Neural progenitor cell (in vitro differentiated cells): ENCODE data around the gene U2AF2. TPM values are rescaled to one million over a fixed set of nuclear protein-coding genes. Genes with fewer than 3 reads are reported as not detected.

Experiments
- DNase-seq: peaks from one replicate; pipeline ENCODE4 v3.0.0-alpha.2; 2016; ENCODE audit warnings: low spot score
- H2AFZ ChIP-seq: fragments of 200-600 bp; sonication (generic); replicated peaks from 2 replicates; pipeline ENCODE4 v1.6.1; 2016; ENCODE audit warnings: antibody characterized with exemption
- H3F3A ChIP-seq: fragments of 200-600 bp; sonication (generic); 2 replicates; pipeline ENCODE4 v1.6.1; 2016; ENCODE audit warnings: antibody characterized with exemption, low read depth
- H3K27ac ChIP-seq: fragments of 200-600 bp; sonication (generic); 2 replicates; pipeline ENCODE4 v1.5.1; 2016; ENCODE audit warnings: mild to moderate bottlenecking
- H3K27me3 ChIP-seq: fragments of 200-600 bp; sonication (generic); 2 replicates; pipeline ENCODE4 v1.6.1; 2016; ENCODE audit warnings: mild to moderate bottlenecking, moderate library complexity
- H3K36me3 ChIP-seq: fragments of 200-600 bp; sonication (generic); 2 replicates; pipeline ENCODE4 v1.5.1; 2016
- H3K4me1 ChIP-seq: fragments of 200-600 bp; sonication (generic); 2 replicates; pipeline ENCODE4 v1.6.1; 2016; ENCODE audit warnings: mixed run types
- H3K4me2 ChIP-seq: fragments of 200-600 bp; sonication (generic); 2 replicates; pipeline ENCODE4 v1.6.1; 2016
- H3K4me3 ChIP-seq: fragments of 200-600 bp; sonication (generic); 2 replicates; pipeline ENCODE4 v1.5.1; 2016
- H3K79me2 ChIP-seq: fragments of 200-600 bp; sonication (generic); 2 replicates; pipeline ENCODE4 v1.6.1; 2016; ENCODE audit warnings: low read depth
- H3K9ac ChIP-seq: fragments of 200-600 bp; sonication (generic); 2 replicates; pipeline ENCODE4 v1.6.1; 2016
- H3K9me3 ChIP-seq: fragments of 200-600 bp; sonication (generic); 2 replicates; pipeline ENCODE4 v1.5.1; 2016; ENCODE audit warnings: low read depth
- H4K20me1 ChIP-seq: fragments of 200-600 bp; sonication (generic); 2 replicates; pipeline ENCODE4 v1.6.1; 2016; ENCODE audit warnings: low read depth
- H3K27ac Mint-ChIP-seq: 3 replicates; pipeline ENCODE4 v1.8.0; 2021; ENCODE audit warnings: mixed read lengths
- H3K27me3 Mint-ChIP-seq: 2 replicates; pipeline ENCODE4 v1.8.0; 2022; ENCODE audit warnings: low read depth, mild to moderate bottlenecking, inconsistent platforms, moderate library complexity, mixed read lengths; ENCODE audit not compliant: insufficient read depth
- H3K36me3 Mint-ChIP-seq: 3 replicates; pipeline ENCODE4 v1.8.0; 2021; ENCODE audit warnings: mixed read lengths
- H3K4me1 Mint-ChIP-seq: 3 replicates; pipeline ENCODE4 v1.8.0; 2021; ENCODE audit warnings: mixed read lengths
- H3K4me3 Mint-ChIP-seq: 3 replicates; pipeline ENCODE4 v1.8.0; 2021; ENCODE audit warnings: mild to moderate bottlenecking, moderate library complexity, mixed read lengths
- H3K9me3 Mint-ChIP-seq: 3 replicates; pipeline ENCODE4 v1.8.0; 2020; ENCODE audit warnings: mixed read lengths
- CTCF ChIP-seq: fragments of 200-600 bp; sonication (generic); IDR thresholded peaks from 2 replicates; pipeline ENCODE4 v1.5.1; 2017; ENCODE audit warnings: antibody characterized with exemption, mild to moderate bottlenecking
- EZH2 ChIP-seq: fragments of 200-600 bp; sonication (generic); IDR thresholded peaks from 2 replicates; pipeline ENCODE4 v1.6.1; 2017; ENCODE audit warnings: antibody characterized with exemption, mild to moderate bottlenecking, moderate library complexity
- EZH2phosphoT487 ChIP-seq: fragments of 200-600 bp; sonication (generic); IDR thresholded peaks from 2 replicates; pipeline ENCODE4 v1.6.1; 2017; ENCODE audit warnings: antibody characterized with exemption
- total RNA-seq: library from RNA; depleted of rRNA; stranded (reverse); fragments of >200 nt; gene quantifications from 2 replicates; pipeline ENCODE4 v1.2.3, GENCODE V29; 2015; ENCODE audit warnings: low replicate concordance

U2AF2 gene
- total RNA-seq, 1 donor from 2014 or later, result 124 TPM

GRCh38 chr19:55690109-55690768, 35.4 kb downstream of the U2AF2 start:
- Histone ChIP-seq H3K9me3 (no peaks in the 10 kb centered on the region), H3K36me3 (no peaks in the 10 kb centered on the region), H3K9ac (no peak overlapping the region), H3K4me1 (no peaks in the 10 kb centered on the region), H3K4me2 (no peak overlapping the region), H2AFZ (no peak overlapping the region), H3K79me2 (no peaks in the 10 kb centered on the region), H3K27ac (no peak overlapping the region), H4K20me1 (peaks cover 12% of the 10 kb centered on the region), H3K27me3 (no peaks in the 10 kb centered on the region), H3F3A (no peaks in the 10 kb centered on the region), H3K4me3 (no peak overlapping the region)
- no peak for DNase-seq
- H3K27me3 Mint-ChIP-seq, result no peaks in the 10 kb centered on the region
- no peaks in the 10 kb centered on the region for H3K9me3 Mint-ChIP-seq
- no peak overlapping the region for H3K27ac Mint-ChIP-seq
- no peak overlapping the region for H3K4me3 Mint-ChIP-seq
- H3K4me1 Mint-ChIP-seq, result no peaks in the 10 kb centered on the region
- TF ChIP-seq CTCF, result no peak
- no peak for TF ChIP-seq EZH2
- TF ChIP-seq EZH2phosphoT487, result no peak
- peaks cover 3% of the 10 kb centered on the region for H3K36me3 Mint-ChIP-seq

GRCh38 chr19:55690769-55691545, 36.1 kb downstream of the U2AF2 start:
- Histone ChIP-seq H3K9ac (no peak overlapping the region), H3K36me3 (no peaks in the 10 kb centered on the region), H2AFZ (no peak overlapping the region), H3K4me3 (no peak overlapping the region), H3K4me1 (no peaks in the 10 kb centered on the region), H3K27me3 (no peaks in the 10 kb centered on the region), H4K20me1 (peaks cover 8% of the 10 kb centered on the region), H3K4me2 (no peak overlapping the region), H3F3A (no peaks in the 10 kb centered on the region), H3K79me2 (no peaks in the 10 kb centered on the region), H3K9me3 (no peaks in the 10 kb centered on the region), H3K27ac (no peak overlapping the region)
- no peak for TF ChIP-seq EZH2
- TF ChIP-seq CTCF, result no peak
- no peak for TF ChIP-seq EZH2phosphoT487
- no peaks in the 10 kb centered on the region for H3K27me3 Mint-ChIP-seq
- H3K36me3 Mint-ChIP-seq, result peaks cover 3% of the 10 kb centered on the region
- H3K9me3 Mint-ChIP-seq, result no peaks in the 10 kb centered on the region
- DNase-seq, result no peak
- H3K4me1 Mint-ChIP-seq, result no peaks in the 10 kb centered on the region
- H3K4me3 Mint-ChIP-seq, result no peak overlapping the region
- no peak overlapping the region for H3K27ac Mint-ChIP-seq

- no peaks in the 10 kb centered on the region for H3K4me1 Mint-ChIP-seq
- no peak overlapping the region for H3K4me3 Mint-ChIP-seq
- H3K36me3 ChIP-seq, result no peaks in the 10 kb centered on the region
- H3K9ac ChIP-seq, result no peak overlapping the region
- H3K27me3 Mint-ChIP-seq, result peaks cover 3% of the 10 kb centered on the region
- H3K4me1 ChIP-seq, result no peaks in the 10 kb centered on the region
- H3K9me3 Mint-ChIP-seq, result no peaks in the 10 kb centered on the region
- no peak overlapping the region for H3K4me2 ChIP-seq
- no peaks in the 10 kb centered on the region for H3K27me3 ChIP-seq
- no peaks in the 10 kb centered on the region for H3F3A ChIP-seq
- H3K27ac Mint-ChIP-seq, result no peak overlapping the region
- no peak overlapping the region for H2AFZ ChIP-seq
- no peak overlapping the region for H3K4me3 ChIP-seq
- no peaks in the 10 kb centered on the region for H3K9me3 ChIP-seq
- no peak for DNase-seq
- no peaks in the 10 kb centered on the region for H3K79me2 ChIP-seq
- H3K27ac ChIP-seq, result no peak overlapping the region
- TF ChIP-seq CTCF, result no peak
- TF ChIP-seq EZH2, result no peak
- no peak for TF ChIP-seq EZH2phosphoT487
- H3K36me3 Mint-ChIP-seq, result peaks cover 7% of the 10 kb centered on the region
- peaks cover 8% of the 10 kb centered on the region for H4K20me1 ChIP-seq
Measured at GRCh38 chr19:55691561-55692481, 37.0 kb downstream of the U2AF2 start.
